ENCODE data around the gene MRE11. TPM values are rescaled to one million over a fixed set of nuclear protein-coding genes. Genes with fewer than 3 reads are reported as not detected.

The MRE11 gene
- total and polyA plus RNA-seq, 12 donors = 4.3 to 29.0 (median 12.0) TPM

DNA sequence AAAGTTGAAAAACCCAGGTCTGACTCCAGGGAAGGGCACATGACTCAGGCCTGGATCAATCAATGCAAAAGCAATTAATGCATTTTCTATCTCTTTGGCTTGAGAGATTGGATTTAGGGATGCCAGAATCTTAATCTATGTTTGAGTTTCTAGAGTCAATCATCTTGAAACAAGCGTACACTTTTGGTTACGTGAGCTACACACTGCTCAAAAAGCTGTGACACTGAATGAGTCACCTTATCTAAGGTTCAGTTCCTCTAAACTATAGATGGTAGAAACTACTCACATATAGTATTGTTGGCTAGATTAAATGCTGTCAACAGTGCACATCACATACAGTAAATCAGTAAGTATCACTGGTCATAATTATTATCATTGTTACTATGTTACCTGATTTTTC, 24.2 kb downstream of the MRE11 start:
- no peak for TF ChIP-seq POLR2A (IDR thresholded peaks at IDR 0.05)
- TF ChIP-seq, protein P1, sequence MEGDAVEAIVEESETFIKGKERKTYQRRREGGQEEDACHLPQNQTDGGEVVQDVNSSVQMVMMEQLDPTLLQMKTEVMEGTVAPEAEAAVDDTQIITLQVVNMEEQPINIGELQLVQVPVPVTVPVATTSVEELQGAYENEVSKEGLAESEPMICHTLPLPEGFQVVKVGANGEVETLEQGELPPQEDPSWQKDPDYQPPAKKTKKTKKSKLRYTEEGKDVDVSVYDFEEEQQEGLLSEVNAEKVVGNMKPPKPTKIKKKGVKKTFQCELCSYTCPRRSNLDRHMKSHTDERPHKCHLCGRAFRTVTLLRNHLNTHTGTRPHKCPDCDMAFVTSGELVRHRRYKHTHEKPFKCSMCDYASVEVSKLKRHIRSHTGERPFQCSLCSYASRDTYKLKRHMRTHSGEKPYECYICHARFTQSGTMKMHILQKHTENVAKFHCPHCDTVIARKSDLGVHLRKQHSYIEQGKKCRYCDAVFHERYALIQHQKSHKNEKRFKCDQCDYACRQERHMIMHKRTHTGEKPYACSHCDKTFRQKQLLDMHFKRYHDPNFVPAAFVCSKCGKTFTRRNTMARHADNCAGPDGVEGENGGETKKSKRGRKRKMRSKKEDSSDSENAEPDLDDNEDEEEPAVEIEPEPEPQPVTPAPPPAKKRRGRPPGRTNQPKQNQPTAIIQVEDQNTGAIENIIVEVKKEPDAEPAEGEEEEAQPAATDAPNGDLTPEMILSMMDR (IDR thresholded peaks at IDR 0.05) = no peak
- no peak overlapping the region for H3K27ac ChIP-seq
- no peaks in the 10 kb centered on the region for H3K27me3 ChIP-seq
- intact Hi-C loops (cut with DNase I) = no loop called here
- peaks cover 0 to 4% of the 10 kb centered on the region in 2 donors for H3K36me3 ChIP-seq (replicated peaks in 1 of 2)
- H3K4me1 ChIP-seq (replicated peaks in 1 of 2) = no peaks in the 10 kb centered on the region
- 83 to 100% (median 95%) methylated on average over 2 of the region's 2 CpGs for WGBS, 4 donors
- DNase-seq = no peak
- H3K4me3 ChIP-seq = no peak overlapping the region
- no peaks in the 10 kb centered on the region for H3K9me3 ChIP-seq (replicated peaks in 1 of 3)

DNA sequence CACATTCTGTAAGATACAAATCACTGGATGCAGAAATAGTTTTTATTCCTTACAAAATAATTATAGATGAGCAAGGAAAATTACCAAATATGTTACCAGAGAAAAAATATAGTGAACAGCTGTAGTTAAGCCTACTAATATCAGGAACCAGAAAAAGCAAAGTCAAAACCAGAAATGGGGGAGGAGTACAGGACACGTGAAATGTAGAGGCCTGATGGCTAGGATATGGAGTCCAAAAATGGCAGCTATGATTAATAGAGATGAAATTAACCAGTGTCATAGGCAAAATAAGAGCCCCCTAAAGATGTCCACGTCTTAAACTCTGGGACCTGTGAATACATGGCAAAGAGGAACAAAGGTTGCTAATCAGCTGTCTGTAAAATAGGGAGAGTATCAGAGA, 34.1 kb downstream of the MRE11 start:
- Histone ChIP-seq H3K36me3 (replicated peaks in 1 of 2) (peaks cover 0 to 5% of the 10 kb centered on the region in 2 donors), H3K4me1 (replicated peaks in 1 of 2) (no peaks in the 10 kb centered on the region), H3K27ac (no peak overlapping the region), H3K9me3 (replicated peaks in 1 of 3) (no peaks in the 10 kb centered on the region), H3K27me3 (no peaks in the 10 kb centered on the region), H3K4me3 (no peak overlapping the region)
- intact Hi-C loops (cut with DNase I) = no loop called here
- TF ChIP-seq, protein P1 (IDR thresholded peaks at IDR 0.05) = no peak
- TF ChIP-seq POLR2A (IDR thresholded peaks at IDR 0.05) = no peak
- DNase-seq = no peak
- WGBS, 4 donors = 87 to 96% (median 92%) methylated on average over 2 of the region's 2 CpGs

DNA sequence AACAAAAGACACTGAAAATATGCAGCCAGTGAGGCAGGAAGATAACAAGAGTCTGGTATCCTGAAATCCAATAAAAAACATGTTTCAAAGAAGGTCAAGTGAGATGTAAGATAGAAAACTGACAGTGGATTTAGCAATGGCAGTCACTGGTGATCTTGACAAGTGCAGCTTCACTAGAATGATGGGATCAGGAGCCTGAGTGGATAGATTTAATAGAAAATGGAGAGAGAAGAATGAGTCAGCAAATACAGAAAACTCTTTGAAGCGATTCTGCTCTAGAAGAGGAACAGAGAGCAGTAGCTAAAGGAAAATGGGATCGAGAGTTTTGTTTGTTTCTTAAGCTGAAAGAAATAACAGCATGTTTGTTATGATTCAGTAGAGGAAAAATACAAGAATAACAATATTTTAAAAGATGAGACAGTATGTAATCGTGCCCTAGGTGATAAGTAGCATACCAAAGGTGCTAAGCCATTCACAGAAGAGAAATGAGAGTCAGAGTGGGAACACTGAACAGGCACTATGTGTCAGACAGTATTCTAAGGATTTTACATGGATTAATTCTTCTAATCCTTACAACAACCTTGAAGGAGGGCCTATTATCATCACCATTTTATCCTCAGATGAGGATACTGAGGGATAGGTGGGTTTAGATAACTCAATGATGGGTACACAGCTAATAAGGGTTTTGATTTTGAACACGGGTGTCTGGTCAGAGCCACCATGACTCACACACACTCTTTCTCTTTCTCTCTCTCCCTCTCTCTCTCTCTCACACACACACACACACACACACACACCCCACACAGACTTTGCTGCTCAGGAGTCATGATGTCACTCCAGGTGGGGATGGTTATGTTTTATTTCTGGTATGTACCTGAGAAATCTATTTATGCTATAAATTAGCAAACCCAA, 36.3 kb downstream of the MRE11 start:
- intact Hi-C loops (cut with DNase I) = no loop called here
- Histone ChIP-seq H3K4me3 (no peak overlapping the region), H3K4me1 (replicated peaks in 1 of 2) (no peaks in the 10 kb centered on the region), H3K36me3 (replicated peaks in 1 of 2) (peaks cover 0 to 5% of the 10 kb centered on the region in 2 donors), H3K9me3 (replicated peaks in 1 of 3) (no peaks in the 10 kb centered on the region), H3K27ac (no peak overlapping the region), H3K27me3 (no peaks in the 10 kb centered on the region)
- TF ChIP-seq, protein P1 (IDR thresholded peaks at IDR 0.05) = no peak
- TF ChIP-seq POLR2A (IDR thresholded peaks at IDR 0.05) = no peak
- no peak for DNase-seq
- 77 to 86% (median 79%) methylated on average over 4 of the region's 4 CpGs for WGBS, 4 donors

DNA sequence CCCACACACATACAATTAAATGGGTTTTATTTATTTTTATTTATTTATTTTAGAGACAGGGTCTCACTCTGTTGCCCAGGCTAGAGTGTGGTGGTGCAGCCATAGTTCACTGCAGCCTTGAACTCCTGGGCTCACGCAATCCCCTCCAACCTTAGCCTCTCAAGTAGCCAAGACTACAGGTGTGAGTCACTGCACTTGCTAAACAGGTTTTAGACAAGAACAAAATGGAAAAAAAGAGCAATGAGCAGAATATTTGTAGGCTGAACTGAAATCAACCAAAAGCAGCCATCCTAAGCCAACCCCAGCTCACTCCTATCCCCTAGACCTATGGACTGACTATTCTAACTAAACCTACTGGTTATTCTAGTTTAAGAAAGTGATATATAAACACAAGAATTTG, 37.8 kb downstream of the MRE11 start:
- intact Hi-C loops (cut with DNase I) = no loop called here

More for the DNA sequence above, 37.8 kb downstream of the MRE11 start:
- Histone ChIP-seq H3K4me1 (replicated peaks in 1 of 2) (no peaks in the 10 kb centered on the region), H3K9me3 (replicated peaks in 1 of 3) (no peaks in the 10 kb centered on the region), H3K27ac (no peak overlapping the region), H3K4me3 (no peak overlapping the region), H3K36me3 (replicated peaks in 1 of 2) (peaks cover 0 to 5% of the 10 kb centered on the region in 2 donors), H3K27me3 (no peaks in the 10 kb centered on the region)
- TF ChIP-seq, protein P1 (IDR thresholded peaks at IDR 0.05) = no peak
- TF ChIP-seq POLR2A (IDR thresholded peaks at IDR 0.05) = no peak
- WGBS, 4 donors = 47 to 82% (median 74%) methylated on average over 1 of the region's 1 CpG
- DNase-seq = peak in 2 of 7 donors; percentile 2 to 27
